HG03095 (cell line): ENCODE measurements around the gene CEP19.

Experiments used
- ATAC-seq: cut with Tn5 transposase; IDR thresholded peaks from one replicate; pipeline ENCODE4 v1.9.1; 2021; ENCODE audit warnings: moderate library complexity; ENCODE audit not compliant: unreplicated experiment

CEP19 gene

DNA sequence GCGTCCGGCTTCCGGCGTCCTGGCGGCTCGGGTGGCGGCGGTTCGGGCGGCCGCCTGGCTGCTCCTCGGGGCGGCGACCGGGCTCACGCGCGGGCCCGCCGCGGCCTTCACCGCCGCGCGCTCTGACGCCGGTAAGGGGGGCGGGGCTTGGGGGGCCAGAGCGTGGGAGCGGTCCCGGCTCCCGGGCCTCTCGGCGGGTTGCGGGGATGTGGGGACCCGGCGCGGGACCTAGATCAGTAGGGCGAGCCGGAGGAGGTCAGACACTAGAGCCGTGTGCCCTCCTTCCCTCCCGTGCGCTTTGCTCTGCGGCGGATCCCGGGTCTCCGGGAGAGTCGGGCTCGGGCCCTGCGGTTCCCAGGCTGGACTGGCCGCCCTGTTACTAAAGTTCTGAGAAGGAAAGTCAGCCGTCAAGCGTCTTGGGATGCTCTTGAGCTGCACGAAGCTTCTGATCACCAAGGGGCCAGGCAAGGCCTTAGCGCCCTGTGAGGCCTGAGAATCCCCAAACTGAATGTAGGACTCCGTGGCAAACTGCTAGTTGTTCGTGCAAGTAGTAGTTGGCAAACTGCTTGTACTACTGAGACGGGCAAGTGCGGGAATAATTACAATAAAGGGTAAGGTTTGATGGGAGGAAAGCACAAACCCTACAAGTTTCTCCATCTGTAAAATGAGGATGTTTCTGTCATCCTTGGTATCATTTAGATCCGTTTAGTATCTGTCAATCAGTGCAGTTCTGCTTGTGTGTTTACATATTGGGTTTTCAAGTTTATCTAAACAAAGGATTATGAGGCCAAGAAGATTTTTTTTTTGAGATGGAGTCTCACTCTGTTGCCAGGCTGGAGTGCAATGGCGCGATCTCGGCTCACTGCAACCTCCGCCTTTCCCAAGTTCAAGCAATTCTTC, 714 bp upstream of the CEP19 start:
- ATAC-seq = peak; percentile 51

DNA sequence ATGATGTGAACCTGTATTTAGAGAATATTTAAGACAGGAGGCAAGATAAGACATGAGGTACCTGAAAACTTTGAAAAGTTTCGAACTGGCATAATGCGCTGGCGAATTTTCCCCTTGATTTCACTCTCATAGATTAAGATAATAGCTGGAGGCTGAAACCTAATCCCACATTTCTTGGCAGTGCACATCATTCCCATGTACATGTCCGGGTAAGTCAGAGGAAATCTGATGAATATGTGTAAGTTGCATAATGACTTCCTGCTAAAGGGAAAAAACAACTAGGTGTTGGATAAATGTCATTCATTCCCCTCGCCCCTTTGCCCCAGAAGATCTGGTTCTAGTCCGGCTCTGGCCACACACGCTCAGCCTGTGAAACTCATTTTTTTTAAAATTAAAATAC, 3.6 kb downstream of the CEP19 start:
- no peak for ATAC-seq

DNA sequence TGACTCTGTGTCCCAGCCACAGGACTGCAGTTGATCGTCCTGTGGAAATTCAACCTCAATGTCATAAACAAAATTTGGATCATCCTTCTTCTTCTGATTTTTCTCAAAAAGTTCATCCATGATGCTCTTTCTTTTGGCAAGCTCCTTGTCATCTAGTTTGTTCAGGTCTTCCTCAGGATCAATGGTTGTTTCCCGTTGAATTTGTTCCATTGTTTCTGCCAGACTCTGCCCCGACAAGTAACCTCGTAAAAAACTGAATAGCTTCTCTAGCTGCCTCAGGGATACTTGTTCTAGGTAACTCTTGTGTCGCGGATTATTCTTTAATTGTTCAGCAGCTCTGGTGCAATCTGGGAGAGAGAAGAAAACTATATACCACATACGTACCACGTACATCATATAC, 4.5 kb downstream of the CEP19 start:
- no peak for ATAC-seq

- ATAC-seq = no peak
Measured at GRCh38 chr3:196706731-196707130, 5.3 kb downstream of the CEP19 start.

DNA sequence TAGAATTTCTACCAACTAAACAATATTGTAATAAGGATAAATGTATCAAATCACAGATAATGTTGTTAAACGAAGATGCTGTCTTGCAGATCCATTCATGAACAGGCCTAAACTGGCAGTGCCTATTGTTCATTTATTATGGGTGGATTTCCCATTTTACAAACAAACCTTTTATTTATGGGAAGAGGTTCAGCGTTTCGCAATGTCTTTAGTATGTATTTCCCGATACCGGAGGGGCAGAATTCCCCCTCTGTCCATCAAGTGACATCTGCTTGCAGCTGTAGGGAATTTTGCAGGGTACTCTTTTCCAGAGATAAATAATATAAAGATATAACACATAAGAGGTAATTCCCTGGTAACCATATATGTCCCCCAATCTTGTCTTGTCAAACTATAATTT, 5.7 kb downstream of the CEP19 start:
- ATAC-seq = no peak

DNA sequence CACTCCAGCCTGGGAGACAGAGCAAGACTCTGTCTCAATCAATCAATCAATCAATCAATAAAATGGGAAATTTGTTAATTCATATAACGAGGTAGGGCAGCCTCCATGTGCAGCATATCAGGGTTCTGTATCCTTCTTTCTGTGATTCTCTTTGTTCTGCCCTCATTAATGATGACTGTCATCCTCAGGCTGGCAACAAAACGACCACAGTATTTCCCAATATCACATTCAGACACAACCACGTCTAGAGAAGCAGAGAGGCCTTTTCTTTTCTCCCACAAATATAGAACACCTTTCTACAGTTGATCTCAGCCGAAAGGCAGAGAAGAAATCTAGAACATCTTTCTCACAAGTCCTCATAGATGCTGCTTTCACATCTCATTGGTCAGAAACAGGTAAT, 11.2 kb downstream of the CEP19 start:
- ATAC-seq = no peak

DNA sequence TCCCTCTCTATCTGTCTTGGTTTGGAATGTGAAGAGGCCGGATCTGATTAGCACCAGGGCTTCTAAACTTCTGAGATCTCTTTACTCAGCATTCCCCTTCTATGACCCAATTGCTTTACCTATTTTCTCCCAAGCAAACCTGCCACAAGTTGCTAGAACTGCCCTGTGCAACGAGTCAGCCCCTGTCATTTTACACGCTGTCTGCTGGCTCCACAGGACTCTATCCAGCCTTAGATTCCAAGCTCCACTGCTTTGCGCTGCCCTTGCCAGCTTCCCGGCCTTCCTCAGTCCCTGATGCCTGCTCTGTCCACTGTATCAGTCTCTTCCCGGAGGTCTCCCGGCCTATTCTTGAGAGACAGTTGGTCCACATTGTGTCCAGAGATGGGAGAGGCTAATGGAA, 12.3 kb downstream of the CEP19 start:
- no peak for ATAC-seq

DNA sequence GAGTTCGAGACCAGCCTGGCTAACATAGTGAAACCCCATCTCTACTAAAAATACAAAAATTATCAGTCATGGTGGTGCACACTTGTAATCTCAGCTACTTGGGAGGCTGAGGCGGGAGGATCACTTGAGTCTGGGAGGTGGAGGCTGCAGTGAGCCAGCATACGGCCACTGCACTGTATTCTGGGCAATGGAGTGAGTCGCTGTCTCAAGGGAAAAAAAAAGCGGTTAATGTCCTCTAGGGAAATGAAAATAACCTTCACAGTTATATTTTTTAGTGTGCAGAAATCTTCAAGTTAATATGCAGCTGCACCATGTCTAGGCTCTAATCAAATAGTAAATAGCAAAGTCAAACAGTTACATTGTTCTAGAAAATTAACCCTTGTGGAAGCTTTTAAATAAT, 14.8 kb downstream of the CEP19 start:
- no peak for ATAC-seq

DNA sequence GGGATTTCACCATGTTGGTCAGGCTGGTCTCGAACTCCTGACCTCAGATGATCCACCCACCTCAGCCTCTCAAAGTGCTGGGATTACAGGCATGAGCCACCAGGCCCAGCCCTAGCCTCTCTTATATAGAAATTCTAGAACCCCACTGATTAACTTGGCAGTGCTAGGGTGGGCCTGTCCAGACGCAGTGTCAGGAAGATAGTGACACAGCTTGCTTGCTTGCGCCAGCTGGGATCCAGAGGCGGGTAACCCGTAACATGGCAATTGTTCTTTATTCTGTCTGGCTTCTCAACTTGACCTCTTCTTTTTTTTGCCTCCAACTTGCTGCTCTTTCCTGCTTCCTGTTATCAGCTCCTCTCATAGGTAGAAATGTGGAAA, 16.2 kb downstream of the CEP19 start:
- no peak for ATAC-seq

DNA sequence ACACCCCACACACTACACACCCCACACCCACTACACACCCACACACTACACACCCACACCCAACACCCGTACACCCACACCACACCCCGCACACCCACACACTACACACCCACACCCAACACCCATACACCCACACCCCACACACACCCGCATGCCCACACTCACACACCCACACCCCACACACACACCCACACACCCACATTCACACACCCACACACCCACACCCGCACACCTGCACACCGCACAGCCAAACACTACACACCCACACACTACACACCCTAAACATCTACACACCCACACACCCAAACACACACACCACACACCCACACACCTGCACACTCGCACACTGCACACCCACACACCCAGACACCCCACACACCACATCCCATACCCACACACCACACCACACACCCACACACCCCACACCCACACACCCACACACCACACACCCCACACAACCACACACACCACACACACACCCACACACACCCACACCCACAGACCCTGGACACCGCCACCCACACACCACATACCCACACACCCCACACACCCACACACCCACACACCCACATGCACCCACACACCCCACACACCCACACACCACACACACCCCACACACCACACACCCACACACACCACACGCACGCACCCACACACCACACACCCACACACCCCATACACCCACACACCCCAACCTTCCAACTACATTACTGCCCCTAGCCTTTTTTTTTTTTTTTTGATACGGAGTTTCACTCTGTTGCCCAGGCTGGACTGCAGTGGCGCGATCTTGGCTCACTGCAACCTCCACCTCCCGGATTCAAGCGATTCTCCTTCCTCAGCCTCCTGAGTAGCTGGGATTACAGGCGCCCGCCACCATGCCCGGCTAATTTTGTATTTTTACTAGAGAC, 16.9 kb downstream of the CEP19 start:
- ATAC-seq = no peak

- no peak for ATAC-seq
Measured at GRCh38 chr3:196694202-196694638, 17.8 kb downstream of the CEP19 start.

DNA sequence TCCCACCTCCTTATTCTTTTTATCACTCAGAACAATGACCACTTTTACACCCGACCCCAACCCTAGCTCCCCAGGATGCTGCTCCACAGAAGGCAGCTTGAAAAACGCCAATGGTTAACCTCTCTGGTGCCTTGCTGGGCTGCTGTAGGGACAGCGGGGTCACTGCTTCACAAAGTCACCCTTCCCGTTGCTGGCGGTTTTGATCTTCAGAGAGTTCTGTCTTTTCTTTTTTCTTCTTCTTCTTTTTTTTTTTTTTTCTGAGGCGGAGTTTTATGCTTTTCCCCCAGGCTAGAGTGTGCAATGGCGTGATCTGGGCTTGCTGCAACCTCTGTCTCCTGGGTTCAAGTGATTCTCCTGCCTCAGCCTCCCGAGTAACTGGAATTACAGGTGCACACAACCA, 20.7 kb downstream of the CEP19 start:
- no peak for ATAC-seq

- no peak for ATAC-seq
Measured at GRCh38 chr3:196689941-196690660, 21.9 kb downstream of the CEP19 start.

DNA sequence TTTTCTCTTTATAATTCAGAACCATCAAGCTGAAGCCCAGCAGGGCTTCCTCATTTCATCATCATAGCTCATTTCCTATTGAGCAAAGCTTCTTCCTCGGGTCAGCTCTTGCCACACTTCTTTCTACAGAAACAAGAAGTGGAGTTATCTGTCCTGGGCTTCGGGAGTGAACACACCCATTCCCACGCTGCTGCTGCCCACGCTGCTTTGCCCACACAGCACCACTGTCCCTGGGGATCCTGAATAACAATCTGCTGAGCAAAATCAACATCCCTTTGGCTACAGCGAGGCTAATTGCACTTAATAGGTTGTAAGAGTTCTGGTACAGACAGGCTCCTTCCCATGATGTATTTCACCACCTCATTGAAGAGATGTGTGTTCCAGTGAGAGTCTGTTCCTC, 23.7 kb downstream of the CEP19 start:
- no peak for ATAC-seq

- no peak for ATAC-seq
Measured at GRCh38 chr3:196686436-196686835, 25.6 kb downstream of the CEP19 start.

DNA sequence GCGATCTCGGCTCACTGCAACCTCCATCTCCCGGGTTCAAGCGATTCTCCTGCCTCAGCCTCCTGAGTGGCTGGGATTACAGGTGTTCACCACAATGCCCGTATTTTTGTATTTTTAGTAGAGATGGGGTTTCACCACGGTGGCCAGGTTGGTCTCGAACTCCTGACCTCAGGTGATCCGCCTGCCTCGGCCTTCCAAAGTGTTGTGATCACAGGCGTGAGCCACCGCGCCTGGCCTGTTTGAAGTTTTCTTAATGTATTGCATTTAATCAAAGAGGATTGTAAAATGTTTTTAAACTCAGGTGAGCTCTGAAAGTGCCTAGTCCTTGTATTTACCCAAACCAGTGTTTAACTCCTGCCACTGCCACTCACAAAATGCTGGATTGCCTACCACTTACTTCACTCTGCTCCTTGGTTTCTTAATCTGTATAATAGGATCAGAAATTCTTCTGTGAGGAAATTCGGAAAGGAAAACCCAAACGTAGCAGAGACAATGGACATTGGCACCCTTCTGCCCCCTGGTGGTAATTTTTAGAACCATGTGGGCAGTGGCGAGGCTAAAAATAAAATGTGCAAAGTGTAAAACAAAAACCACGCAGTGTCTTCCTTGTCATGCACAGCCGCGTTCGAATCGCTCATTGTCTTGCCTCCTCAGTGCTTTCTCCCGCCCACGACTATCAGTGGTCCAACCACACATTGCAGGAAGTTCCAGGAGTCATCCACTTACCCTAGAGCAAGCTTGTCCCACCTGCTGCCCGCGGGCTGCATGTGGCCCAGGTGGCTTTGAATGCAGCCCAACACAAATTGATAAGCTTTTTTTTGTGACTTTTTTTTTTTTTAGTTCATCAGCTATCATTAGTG, 27.3 kb downstream of the CEP19 start:
- peak; percentile 82 for ATAC-seq

- no peak for ATAC-seq
Measured at GRCh38 chr3:196677931-196678330, 34.1 kb downstream of the CEP19 start.

GRCh38 chr3:196677353-196677752, 34.7 kb downstream of the CEP19 start:
- ATAC-seq = no peak

DNA sequence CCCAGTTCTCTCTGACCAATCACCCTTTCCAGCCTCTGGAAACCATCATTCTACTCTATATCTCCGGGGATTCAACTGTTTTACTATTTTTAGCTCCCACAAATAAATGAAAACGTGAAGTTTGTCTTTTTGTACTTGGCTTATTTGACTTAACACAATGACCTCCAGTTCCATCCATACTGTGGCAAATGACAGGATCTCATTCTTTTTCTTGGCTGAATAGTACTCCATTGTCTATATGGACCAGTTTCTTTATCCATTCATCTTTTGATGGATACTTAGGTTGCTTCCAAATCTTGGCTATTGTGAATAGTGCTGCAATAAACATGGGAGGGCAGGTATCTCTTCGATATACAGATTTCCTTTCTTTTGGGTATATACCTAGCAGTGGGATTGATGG, 38.4 kb downstream of the CEP19 start:
- no peak for ATAC-seq

DNA sequence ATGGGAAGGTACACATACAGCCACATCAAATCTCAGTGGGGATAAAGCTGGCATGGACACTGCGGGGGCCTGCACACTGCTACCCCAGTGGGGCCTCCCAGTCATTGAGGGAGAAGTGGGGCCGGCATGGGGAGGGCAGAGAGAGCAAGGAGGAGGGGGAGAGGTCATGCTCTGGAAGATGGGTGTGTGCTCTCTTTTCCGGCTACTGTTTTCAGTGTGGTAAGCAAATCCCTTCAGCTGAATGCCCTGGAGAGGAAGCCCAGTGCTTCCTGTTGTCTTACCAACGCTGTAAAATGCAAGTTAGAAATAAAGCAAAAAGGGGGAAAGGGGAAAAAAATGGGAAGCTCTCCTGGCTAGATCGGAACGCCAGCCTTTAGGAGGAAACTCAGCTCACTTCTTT, 41.7 kb downstream of the CEP19 start:
- ATAC-seq = no peak
